Mononuclear cell (primary cell): Measurements from ENCODE around the gene CDC42EP1. TPM values are rescaled to one million over a fixed set of nuclear protein-coding genes. Genes with fewer than 3 reads are reported as not detected.
"Not testable (repeated sequence)": the region's sequence is repeated elsewhere in the genome, so short reads cannot be mapped to it uniquely, and the experiment has no call there.

Source experiments
- H3K27me3 ChIP-seq: 2 replicates; pipeline ENCODE4 v1.6.0; 2011; ENCODE audit warnings: low read length, control low read depth; ENCODE audit not compliant: insufficient read depth
- H3K4me1 ChIP-seq: 2 replicates; pipeline ENCODE4 v1.5.1; 2011; ENCODE audit warnings: mild to moderate bottlenecking, low read length, control low read depth; ENCODE audit not compliant: insufficient read depth
- H3K4me3 ChIP-seq: 2 replicates; pipeline ENCODE4 v1.5.1; 2011; ENCODE audit warnings: mild to moderate bottlenecking, low read length, moderate library complexity
- H3K9me3 ChIP-seq: 2 replicates; pipeline ENCODE4 v1.5.1; 2011; ENCODE audit warnings: low read depth, mild to moderate bottlenecking, control low read depth, low read length
- total RNA-seq: library from RNA; depleted of rRNA; stranded (reverse); fragments of >200 nt; gene quantifications from one replicate; pipeline ENCODE4 v1.2.3, GENCODE V29; 2012

The CDC42EP1 gene
- total RNA-seq, 1 donor: 0.42 TPM

- Histone ChIP-seq H3K4me3 (no peak overlapping the region), H3K9me3 (no peaks in the 10 kb centered on the region), H3K27me3 (no peaks in the 10 kb centered on the region), H3K4me1 (peaks cover 40% of the 10 kb centered on the region)
Measured at GRCh38 chr22:37604875-37605274, 44.6 kb downstream of the CDC42EP1 start.

- peaks cover 59% of the 10 kb centered on the region for H3K4me1 ChIP-seq
- H3K9me3 ChIP-seq: no peaks in the 10 kb centered on the region
- H3K4me3 ChIP-seq: peak overlapping the region; percentile 33
- H3K27me3 ChIP-seq: no peaks in the 10 kb centered on the region
Measured at GRCh38 chr22:37607010-37607934, 47.0 kb downstream of the CDC42EP1 start.

- Histone ChIP-seq H3K4me3 (peak overlapping the region; percentile 83), H3K27me3 (no peaks in the 10 kb centered on the region), H3K9me3 (no peaks in the 10 kb centered on the region), H3K4me1 (peaks cover 59% of the 10 kb centered on the region)
Measured at GRCh38 chr22:37607935-37608476, 47.7 kb downstream of the CDC42EP1 start.

- peaks cover 59% of the 10 kb centered on the region for H3K4me1 ChIP-seq
- H3K4me3 ChIP-seq: peak within 1 kb of the TSS; percentile 83
- H3K9me3 ChIP-seq: no peaks in the 10 kb centered on the region
- H3K27me3 ChIP-seq: no peaks in the 10 kb centered on the region
Measured at GRCh38 chr22:37608477-37609239, 48.4 kb downstream of the CDC42EP1 start, which contains the start of gene GGA1. Gene GGA1, plus strand, starts transcription at chr22:37608834. Its CDS starts 27 bp downstream, at chr22:37608861.

- Histone ChIP-seq H3K27me3 (no peaks in the 10 kb centered on the region), H3K4me1 (peaks cover 54% of the 10 kb centered on the region), H3K9me3 (no peaks in the 10 kb centered on the region), H3K4me3 (peak overlapping the region; percentile 83)
Measured at GRCh38 chr22:37609240-37610152, 49.2 kb downstream of the CDC42EP1 start.

- not testable (repeated sequence) for H3K9me3 ChIP-seq, H3K27me3 ChIP-seq
- Histone ChIP-seq H3K4me1 (peaks cover 48% of the 10 kb centered on the region), H3K4me3 (peak overlapping the region; percentile 83)
Measured at GRCh38 chr22:37610153-37610475, 49.8 kb downstream of the CDC42EP1 start.

GRCh38 chr22:37610480-37611129, 50.3 kb downstream of the CDC42EP1 start:
- H3K27me3 ChIP-seq: no peaks in the 10 kb centered on the region
- no peak overlapping the region for H3K4me3 ChIP-seq
- H3K9me3 ChIP-seq: no peaks in the 10 kb centered on the region
- H3K4me1 ChIP-seq: peaks cover 43% of the 10 kb centered on the region

- Histone ChIP-seq H3K4me1 (peaks cover 42% of the 10 kb centered on the region), H3K4me3 (no peak overlapping the region), H3K9me3 (no peaks in the 10 kb centered on the region), H3K27me3 (no peaks in the 10 kb centered on the region)
Measured at GRCh38 chr22:37611207-37611606, 50.9 kb downstream of the CDC42EP1 start.

- Histone ChIP-seq H3K4me3 (no peak overlapping the region), H3K27me3 (no peaks in the 10 kb centered on the region), H3K9me3 (no peaks in the 10 kb centered on the region), H3K4me1 (peaks cover 3% of the 10 kb centered on the region)
Measured at GRCh38 chr22:37616201-37617083, 56.2 kb downstream of the CDC42EP1 start.

GRCh38 chr22:37617431-37617830, 57.2 kb downstream of the CDC42EP1 start:
- Histone ChIP-seq H3K27me3 (no peaks in the 10 kb centered on the region), H3K4me1 (no peaks in the 10 kb centered on the region), H3K9me3 (no peaks in the 10 kb centered on the region), H3K4me3 (no peak overlapping the region)

- H3K27me3 ChIP-seq: no peaks in the 10 kb centered on the region
- no peaks in the 10 kb centered on the region for H3K4me1 ChIP-seq
- no peak overlapping the region for H3K4me3 ChIP-seq
- no peaks in the 10 kb centered on the region for H3K9me3 ChIP-seq
Measured at GRCh38 chr22:37618072-37618656, 57.9 kb downstream of the CDC42EP1 start.

GRCh38 chr22:37618674-37619073, 58.4 kb downstream of the CDC42EP1 start:
- no peaks in the 10 kb centered on the region for H3K9me3 ChIP-seq
- no peaks in the 10 kb centered on the region for H3K27me3 ChIP-seq
- H3K4me3 ChIP-seq: no peak overlapping the region
- H3K4me1 ChIP-seq: peaks cover 2% of the 10 kb centered on the region
